Stimulated activated naive CD8-positive, alpha-beta T cell treated with anti-CD3 and anti-CD28 coated beads, Interleukin-15, amount 100 ng/mL, for 72 hours (primary cell): ENCODE results near the gene PARD6B.
"Not testable (repeated sequence)": the region's sequence is repeated elsewhere in the genome, so short reads cannot be mapped to it uniquely, and the experiment has no call there.

Source experiments
- ATAC-seq: fragments of 150-1000 bp; cut with Tn5 transposase; 2 replicates; pipeline ENCODE4 v1.10.0; 2021; ENCODE audit warnings: mild to moderate bottlenecking, moderate library complexity
- DNase-seq, 2 donors: peaks; one replicate each; pipeline ENCODE4 v3.0.0; 2021 to 2022
- H3K27ac Mint-ChIP-seq, 2 donors: one replicate each; pipeline ENCODE4 v1.8.0; 2022; ENCODE audit warnings: mild to moderate bottlenecking in 2 of 2, mixed read lengths in 2 of 2, moderate library complexity in 2 of 2
- H3K27me3 Mint-ChIP-seq: one replicate; pipeline ENCODE4 v1.8.0; 2022; ENCODE audit warnings: mixed read lengths
- H3K4me1 Mint-ChIP-seq: one replicate; pipeline ENCODE4 v1.8.0; 2022; ENCODE audit warnings: mild to moderate bottlenecking, mixed read lengths
- H3K4me3 Mint-ChIP-seq, 2 donors: one replicate each; pipeline ENCODE4 v1.8.0; 2022; ENCODE audit warnings: mild to moderate bottlenecking in 2 of 2, mixed read lengths in 2 of 2, moderate library complexity in 1 of 2
- H3K9me3 Mint-ChIP-seq, 2 donors: one replicate each; pipeline ENCODE4 v1.8.0; 2022; ENCODE audit warnings: mixed read lengths in 2 of 2

The PARD6B gene

DNA sequence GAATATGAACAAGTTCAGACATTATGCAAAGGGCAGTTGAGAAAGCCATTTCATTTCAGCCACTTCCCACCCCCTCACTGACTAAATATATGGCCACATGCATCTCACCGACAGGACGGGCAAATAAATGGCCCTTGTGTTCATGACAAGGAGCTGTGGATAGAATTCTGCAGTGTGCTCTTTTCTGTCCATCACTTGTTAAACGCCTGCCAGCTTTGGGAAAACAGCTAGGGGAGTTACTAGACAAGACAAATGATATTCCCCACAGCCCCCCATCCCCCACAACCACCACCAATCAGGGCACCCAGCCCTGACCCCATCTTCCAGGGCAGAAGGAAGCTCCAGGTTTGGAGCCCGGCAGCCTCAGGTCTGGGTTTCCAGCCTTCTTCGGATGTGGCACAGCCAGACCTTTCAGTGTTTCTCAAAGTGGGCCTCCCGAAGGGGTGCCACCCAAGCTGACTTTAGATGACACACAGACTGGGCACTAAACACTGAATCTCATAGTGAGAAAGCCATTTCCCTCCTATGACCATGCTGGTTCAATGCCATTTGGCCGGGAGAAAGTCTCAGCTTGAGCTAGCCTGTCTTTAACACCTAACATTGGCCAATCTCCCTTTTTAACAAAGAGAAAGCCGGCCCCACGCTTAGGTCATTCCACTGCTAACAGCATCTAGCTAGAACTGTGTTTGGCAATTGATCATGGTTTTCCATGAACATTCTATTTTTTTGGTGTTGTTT is 36.1 kb upstream of the PARD6B start:
- ATAC-seq (no peak), DNase-seq (no peak)
- Mint-ChIP-seq H3K9me3 (no peaks in the 10 kb centered on the region), H3K27ac (no peak overlapping the region), H3K27me3 (peaks cover 41% of the 10 kb centered on the region), H3K4me1 (peaks cover 21% of the 10 kb centered on the region), H3K4me3 (no peak overlapping the region)

DNA sequence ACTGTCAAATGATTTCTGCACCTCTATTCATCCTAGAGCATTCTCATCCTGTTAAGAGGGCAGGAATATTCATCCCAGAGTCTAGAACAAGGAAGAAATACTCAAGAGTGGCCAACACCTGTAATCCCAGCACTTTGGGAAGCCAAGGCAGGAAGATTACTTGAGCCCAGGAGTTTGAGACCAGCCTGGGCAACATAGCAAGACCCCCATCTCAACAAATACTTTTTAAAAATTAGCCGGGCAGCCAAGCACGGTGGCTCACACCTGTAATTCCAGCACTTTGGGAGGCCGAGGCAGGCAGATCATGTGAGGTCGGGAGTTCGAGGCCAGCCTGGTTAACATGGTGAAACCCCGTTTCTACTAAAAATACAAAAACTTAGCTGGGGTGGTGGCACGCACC is 33.1 kb upstream of the PARD6B start:
- H3K9me3 Mint-ChIP-seq, ATAC-seq, H3K27ac Mint-ChIP-seq, H3K4me3 Mint-ChIP-seq, DNase-seq, H3K4me1 Mint-ChIP-seq: not testable (repeated sequence)
- peaks cover 18% of the 10 kb centered on the region for H3K27me3 Mint-ChIP-seq

DNA sequence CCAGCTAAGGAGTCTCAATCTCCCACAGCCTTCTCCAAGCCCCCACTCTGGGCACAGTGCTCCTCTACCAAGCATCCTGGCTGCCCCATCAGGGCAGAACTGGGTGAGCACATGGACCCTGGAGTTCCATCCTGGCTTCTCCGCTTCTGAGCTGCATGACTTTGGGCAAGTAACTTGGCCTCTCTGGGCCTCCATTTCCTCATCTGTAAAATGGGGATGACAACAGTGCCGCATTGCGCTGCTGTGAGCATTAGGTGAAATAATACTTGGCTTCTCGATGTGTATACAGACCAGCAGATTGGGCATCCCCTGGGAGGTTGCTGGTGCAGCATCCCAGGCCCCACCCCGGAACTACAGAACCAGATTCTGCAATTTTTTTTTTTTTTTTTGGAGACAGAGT is 31.7 kb upstream of the PARD6B start:
- H3K4me3 Mint-ChIP-seq: no peak overlapping the region
- H3K27ac Mint-ChIP-seq: no peak overlapping the region
- DNase-seq (no peak), ATAC-seq (no peak)
- no peaks in the 10 kb centered on the region for H3K4me1 Mint-ChIP-seq
- no peaks in the 10 kb centered on the region for H3K9me3 Mint-ChIP-seq
- H3K27me3 Mint-ChIP-seq: peaks cover 7% of the 10 kb centered on the region

DNA sequence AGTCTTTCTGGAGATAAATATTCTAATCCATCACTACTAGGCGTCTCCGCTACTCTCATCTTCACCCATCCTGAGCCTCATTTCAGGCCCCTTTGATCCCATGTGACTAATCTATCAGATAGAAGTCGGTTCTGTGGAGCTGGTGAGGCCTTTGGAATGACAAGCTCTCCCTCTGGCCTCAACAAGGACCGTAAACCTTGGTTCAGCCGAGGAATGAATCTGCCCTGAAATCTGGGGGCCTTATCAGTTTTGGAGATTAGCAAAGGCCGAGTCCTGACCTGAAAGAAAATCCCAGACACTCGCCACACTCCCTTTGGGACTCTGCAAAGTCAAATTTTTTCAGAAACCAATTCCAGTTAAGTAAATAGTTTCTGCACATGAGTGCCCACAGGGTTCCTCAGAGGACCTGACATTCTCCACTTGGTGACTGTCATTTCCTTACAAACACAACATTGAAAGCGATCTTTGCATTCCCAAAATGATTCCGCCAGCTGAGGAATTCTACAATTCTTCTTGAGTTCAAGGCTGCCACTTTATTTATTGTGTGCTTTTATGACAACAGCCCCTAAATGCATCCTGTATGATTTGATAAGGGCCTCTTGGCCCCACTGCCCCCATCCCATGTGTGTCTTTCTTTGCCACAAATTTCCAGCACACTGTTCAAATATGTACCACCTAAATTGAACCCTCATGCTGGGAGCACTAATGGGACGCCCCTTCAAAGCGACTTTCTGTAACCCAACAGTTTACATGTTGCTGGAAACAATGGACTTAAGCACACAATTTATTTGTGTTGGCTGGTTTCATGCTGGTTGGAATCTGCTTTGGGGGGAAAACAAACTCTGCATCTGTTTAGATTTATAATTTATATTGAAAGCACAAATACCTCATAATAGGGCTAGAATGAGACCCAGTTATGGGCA is 30.1 kb upstream of the PARD6B start:
- Mint-ChIP-seq H3K9me3 (no peaks in the 10 kb centered on the region), H3K27ac (no peak overlapping the region), H3K27me3 (peaks cover 7% of the 10 kb centered on the region), H3K4me1 (no peaks in the 10 kb centered on the region), H3K4me3 (no peak overlapping the region)
- DNase-seq (no peak), ATAC-seq (no peak)

DNA sequence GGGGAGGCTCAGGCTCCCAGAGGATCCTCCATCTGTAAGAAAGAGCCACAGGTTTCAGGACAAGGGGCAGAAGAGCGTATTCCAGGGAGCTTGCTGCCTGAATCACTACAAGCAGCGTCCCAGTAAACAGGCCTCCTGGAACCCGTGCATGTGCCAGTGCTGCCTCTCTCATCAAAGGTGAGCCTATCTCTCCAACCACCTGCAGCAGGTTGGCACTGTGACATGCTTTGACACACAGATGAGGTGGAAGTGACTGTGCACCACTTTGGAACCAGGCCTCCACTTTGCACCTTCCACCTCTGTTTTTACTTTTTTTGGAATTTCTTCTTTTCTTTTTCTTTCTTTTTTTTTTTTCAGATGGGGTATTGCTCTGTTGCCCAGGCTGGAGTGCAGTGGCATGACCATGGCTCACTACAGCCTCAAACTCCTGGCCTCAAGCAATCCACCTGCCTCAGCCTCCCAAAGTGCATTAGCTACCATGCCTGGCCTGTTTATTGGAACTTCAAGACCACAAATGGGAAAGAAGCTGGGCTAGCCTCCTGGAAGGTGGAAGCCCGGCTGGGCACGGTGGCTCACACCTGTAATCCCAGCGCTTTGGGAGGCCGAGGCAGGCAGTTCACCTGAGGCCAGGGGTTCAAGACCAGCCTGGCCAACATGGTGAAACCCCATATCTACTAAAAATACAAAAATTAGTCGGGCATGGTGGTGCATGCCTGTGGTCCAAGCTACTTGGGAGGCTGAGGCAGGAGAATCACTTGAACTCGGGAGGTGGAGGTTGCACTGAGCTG is 27.5 kb upstream of the PARD6B start:
- H3K9me3 Mint-ChIP-seq, DNase-seq, H3K27me3 Mint-ChIP-seq, H3K4me3 Mint-ChIP-seq, ATAC-seq, H3K4me1 Mint-ChIP-seq: not testable (repeated sequence)
- H3K27ac Mint-ChIP-seq: peak overlapping the region in 1 of 2 donors; percentile 82

DNA sequence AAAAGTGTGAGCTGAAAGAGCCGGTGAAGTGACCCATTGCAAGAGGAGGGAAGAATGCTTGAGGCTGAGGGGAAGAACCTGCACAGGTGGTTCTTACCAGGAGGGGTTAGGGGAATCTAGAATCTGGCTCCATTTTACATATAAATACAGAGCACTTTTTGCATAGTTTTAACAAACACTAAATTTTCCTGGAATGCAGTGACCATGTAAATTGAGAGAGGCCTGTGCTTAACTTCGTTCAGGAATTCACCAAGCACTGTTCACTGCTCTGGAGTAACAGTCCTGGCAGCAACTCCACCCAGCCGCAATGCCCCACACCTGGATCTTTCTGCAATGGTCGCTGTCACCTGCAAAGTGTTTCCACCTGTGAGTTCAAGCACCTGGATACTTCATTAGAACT is 26.9 kb upstream of the PARD6B start:
- H3K27ac Mint-ChIP-seq: no peak overlapping the region
- ATAC-seq: no peak
- no peaks in the 10 kb centered on the region for H3K4me1 Mint-ChIP-seq
- no peak for DNase-seq
- H3K27me3 Mint-ChIP-seq: peaks cover 7% of the 10 kb centered on the region
- H3K4me3 Mint-ChIP-seq: no peak overlapping the region
- no peaks in the 10 kb centered on the region for H3K9me3 Mint-ChIP-seq

DNA sequence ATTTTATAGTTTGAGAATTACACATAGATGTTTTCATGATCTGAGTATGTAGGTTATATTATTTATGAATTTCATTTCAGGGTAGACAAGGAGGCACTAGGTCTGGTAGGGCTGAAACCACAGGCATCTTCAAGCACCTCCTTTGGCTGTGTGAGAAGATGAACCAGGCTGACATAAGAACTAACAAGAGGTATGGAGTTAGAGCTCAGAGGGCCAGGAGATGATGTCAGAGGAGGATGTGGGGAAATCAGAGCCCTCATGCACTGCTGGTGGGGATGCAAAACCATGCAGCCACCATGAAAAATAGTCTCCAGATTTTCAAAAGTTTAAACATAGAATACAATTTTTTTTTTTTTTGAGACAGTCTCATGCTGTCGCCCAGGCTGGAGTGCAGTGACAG is 26.4 kb upstream of the PARD6B start:
- H3K27ac Mint-ChIP-seq: no peak overlapping the region
- DNase-seq (no peak), ATAC-seq (no peak)
- H3K27me3 Mint-ChIP-seq: peaks cover 7% of the 10 kb centered on the region
- H3K9me3 Mint-ChIP-seq: no peaks in the 10 kb centered on the region
- no peaks in the 10 kb centered on the region for H3K4me1 Mint-ChIP-seq
- no peak overlapping the region for H3K4me3 Mint-ChIP-seq

DNA sequence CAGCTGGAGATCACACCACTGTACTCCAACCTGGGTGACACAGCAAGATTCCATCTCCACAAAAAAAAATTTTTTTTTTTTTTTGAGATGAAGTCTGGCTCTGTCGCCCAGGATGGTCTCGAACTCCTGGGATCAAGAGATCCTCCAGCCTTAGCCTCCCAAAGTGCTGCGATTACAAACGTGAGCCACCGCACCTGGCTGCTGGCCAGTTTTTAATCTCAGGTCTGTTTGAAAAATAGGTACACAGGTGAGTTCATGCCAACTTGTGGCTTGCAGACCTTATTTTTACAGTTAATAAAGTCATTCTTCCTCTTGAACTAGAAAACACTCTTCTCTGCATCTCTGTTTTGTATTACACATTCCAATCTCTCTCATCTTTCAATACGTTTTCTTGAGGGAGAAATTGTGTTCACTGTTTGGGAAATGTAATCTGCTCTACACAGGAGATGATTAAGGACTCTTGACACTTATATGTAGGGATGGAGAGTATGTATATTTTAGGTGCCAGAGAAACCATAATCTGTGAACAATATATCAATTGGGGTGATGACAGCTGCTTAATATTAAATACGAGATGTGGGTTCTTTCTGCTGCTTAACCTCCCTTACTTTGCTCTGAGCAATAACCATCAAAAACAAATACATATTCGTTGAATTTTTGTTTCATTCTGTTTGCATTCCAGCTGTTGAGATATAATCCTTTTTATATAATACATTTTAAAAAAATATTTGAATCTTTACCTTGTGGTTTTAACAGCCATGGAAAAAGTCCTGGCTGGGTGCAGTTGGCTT is 22.3 kb upstream of the PARD6B start:
- H3K27ac Mint-ChIP-seq: no peak overlapping the region
- H3K27me3 Mint-ChIP-seq: peaks cover 22% of the 10 kb centered on the region
- DNase-seq (no peak), ATAC-seq (no peak)
- H3K4me3 Mint-ChIP-seq: no peak overlapping the region
- no peaks in the 10 kb centered on the region for H3K9me3 Mint-ChIP-seq
- no peaks in the 10 kb centered on the region for H3K4me1 Mint-ChIP-seq

DNA sequence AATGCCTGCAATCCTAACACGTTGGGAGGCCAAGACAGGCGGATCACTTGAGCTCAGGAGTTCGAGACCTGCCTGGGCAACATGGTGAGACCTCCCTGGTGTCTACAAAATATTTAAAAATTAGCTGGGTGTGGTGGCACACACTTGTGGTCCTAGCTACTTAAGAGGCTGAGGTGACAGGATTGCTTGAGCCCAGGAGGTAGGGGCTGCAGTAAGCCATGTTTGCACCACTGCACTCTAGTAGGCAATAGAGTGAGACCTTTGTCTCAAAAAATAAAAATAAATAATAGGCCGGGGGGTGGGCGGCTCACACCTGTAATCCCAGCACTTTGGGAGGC is 21.8 kb upstream of the PARD6B start:
- H3K4me3 Mint-ChIP-seq: no peak overlapping the region
- H3K9me3 Mint-ChIP-seq: no peaks in the 10 kb centered on the region

DNA sequence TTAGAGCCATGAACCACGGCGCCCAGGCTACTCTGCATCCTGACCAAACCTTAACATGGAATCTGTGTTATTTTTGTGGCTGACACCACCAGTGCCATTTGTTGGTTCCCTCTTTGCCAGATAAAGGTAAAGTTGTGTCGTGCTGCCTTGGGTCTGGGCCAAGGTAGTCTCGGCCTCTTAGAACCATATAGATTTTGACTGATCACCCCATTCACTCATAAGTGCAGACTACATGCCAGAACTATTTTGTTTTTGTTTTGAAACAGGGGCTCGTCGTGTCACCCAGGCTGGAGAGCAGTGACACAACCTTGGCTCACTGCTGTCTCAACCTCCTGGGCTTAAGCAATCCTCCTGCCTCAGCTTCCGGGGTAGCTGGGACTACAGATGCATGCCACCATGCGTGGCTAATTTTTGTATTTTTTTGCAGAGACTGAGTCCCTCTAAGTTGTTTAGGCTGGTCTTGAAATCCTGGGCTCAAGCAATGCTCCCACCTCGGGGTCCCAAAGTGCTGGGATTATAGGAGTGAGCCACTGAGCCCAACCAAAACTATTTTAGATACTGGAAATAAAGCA is 20.8 kb upstream of the PARD6B start:
- Mint-ChIP-seq H3K27ac (no peak overlapping the region), H3K27me3 (peaks cover 22% of the 10 kb centered on the region), H3K9me3 (no peaks in the 10 kb centered on the region), H3K4me1 (no peaks in the 10 kb centered on the region), H3K4me3 (no peak overlapping the region)
- ATAC-seq (no peak), DNase-seq (no peak)

More for the DNA sequence above, 21.8 kb upstream of the PARD6B start:
- H3K27me3 Mint-ChIP-seq: peaks cover 22% of the 10 kb centered on the region
- DNase-seq: no peak
- H3K4me1 Mint-ChIP-seq: no peaks in the 10 kb centered on the region
- no peak overlapping the region for H3K27ac Mint-ChIP-seq
- ATAC-seq: no peak

DNA sequence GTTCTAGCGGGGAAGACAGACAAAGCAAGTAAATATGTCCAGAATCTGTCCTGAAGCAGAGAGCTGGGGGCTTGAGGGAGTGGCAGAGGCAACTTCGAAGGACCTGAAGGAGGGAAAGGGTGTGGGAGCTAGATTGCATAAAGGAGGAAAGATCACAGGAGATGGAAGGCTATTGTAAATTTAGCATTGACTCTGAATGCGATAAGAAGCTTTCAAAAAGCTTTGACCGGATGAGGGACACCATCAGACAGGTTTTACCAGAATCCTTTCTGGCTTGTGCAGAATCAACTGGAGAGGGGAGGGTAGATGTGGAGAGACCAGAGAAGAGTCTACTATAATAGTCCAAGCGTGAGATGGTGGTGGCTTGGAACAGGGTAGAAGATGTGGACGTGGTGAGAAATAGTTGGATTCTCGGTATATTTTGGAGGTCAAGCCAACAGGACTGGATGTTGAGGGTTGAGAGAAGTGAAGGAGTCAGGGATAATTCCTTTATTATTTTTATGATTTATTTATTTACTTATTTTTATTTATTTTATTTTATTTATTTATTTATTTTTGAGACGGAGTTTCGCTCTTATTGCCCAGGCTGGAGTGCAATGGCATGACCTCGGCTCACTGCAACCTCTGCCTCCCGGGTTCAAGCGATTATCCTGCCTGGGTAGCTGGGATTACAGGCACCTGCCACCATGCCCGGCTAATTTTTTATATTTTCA is 20.1 kb upstream of the PARD6B start:
- Mint-ChIP-seq H3K27me3 (peaks cover 22% of the 10 kb centered on the region), H3K4me3 (no peak overlapping the region), H3K27ac (no peak overlapping the region), H3K9me3 (no peaks in the 10 kb centered on the region), H3K4me1 (no peaks in the 10 kb centered on the region)
- no peak for DNase-seq
- no peak for ATAC-seq

DNA sequence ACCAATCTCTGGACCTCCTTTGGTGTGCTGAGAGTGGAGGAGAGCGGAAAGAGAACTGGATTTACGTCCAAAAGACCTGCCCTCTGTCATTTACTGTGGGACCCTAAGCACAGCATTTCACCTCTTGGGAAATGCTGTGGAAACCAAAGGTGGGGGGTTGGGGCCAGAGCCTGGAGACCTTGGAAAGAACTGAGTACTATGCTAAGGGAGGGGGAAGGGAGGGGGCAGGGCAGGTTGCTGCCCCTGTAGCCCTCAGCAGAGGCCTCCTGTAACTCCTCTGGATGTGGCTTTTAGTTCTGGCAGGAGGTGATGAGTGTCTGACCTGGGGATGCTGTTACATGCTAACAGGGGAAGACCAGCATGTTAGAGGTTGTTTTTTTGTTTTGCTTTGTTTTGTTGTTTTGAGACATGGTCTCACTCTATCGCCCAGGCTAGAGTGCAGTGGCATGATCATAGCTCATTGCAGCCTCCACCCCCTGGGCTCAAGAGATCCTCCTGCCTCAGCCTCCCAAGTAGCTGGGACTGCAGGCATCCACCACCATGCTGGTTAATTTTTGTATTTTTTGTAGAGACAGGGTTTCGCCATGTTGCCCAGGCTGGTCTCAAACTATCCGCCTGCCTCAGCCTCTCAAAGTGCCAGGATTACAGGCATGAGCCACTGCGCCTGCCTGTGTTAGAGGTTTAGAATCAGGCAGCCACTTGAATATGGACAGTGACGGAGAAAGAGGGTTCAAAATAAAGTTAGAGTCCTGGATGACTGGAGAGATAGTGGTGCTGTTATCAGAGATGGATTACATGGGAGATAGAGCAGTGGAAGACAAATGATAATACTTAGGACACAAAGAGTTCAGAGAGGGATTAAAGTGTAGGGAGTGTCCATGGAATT is 18.4 kb upstream of the PARD6B start:
- Mint-ChIP-seq H3K4me3 (no peak overlapping the region), H3K4me1 (no peaks in the 10 kb centered on the region), H3K9me3 (no peaks in the 10 kb centered on the region), H3K27me3 (peaks cover 22% of the 10 kb centered on the region), H3K27ac (peak overlapping the region in 1 of 2 donors; percentile 38)
- no peak for ATAC-seq
- DNase-seq: no peak

DNA sequence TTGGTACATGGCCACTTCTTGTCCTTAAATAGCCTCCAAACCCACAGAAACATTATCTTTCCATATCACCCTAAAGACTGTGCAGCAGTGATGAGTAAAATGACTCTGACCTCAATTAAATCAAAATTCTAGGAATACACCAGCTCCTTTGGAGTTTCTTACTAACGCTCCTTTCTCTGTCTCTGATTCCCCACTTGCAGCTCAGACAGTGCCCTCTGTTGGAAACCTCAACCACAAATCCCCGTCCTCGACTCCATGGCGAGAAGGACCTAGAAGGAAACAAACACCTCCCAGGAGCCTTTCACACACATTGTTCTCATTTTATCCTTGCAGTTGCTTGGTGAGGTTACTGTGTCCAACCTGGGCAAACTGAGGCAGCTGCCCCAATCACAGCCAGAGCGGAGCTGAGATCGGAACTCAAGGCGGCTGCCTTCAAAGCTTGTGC is 17.7 kb upstream of the PARD6B start:
- Mint-ChIP-seq H3K27ac (no peak overlapping the region), H3K4me3 (no peak overlapping the region), H3K27me3 (peaks cover 22% of the 10 kb centered on the region), H3K9me3 (no peaks in the 10 kb centered on the region), H3K4me1 (no peaks in the 10 kb centered on the region)
- DNase-seq (no peak), ATAC-seq (no peak)
